ENCODE measurements around the gene TM7SF2.

GRCh38 chr11:65071907-65072630, 39.6 kb upstream of the TM7SF2 start:
- no peak for TF ChIP-seq CTCF (optimal IDR thresholded peaks at IDR 0.05 in 1 of 3, IDR thresholded peaks at IDR 0.05 in 1 of 3, conservative IDR thresholded peaks at IDR 0.05 in 1 of 3; ENCODE audit: extremely low read depth in 1 of 3, insufficient read depth in 2 of 3, low read length in 3 of 3)
- no peak for TF ChIP-seq EZH2 (IDR thresholded peaks at IDR 0.05; ENCODE audit: low read length)
